Endodermal cell (in vitro differentiated cells): ENCODE measurements around the gene GGTA1. TPM values are rescaled to one million over a fixed set of nuclear protein-coding genes. Genes with fewer than 3 reads are reported as not detected.

Experiments
- DNase-seq: peaks from one replicate; pipeline ENCODE4 v3.0.0-alpha.2; 2017
- H3K27ac ChIP-seq: 2 replicates; pipeline ENCODE4 v1.5.1; 2013; ENCODE audit warnings: mild to moderate bottlenecking, low read depth, low read length, moderate library complexity
- H3K27me3 ChIP-seq: 2 replicates; pipeline ENCODE4 v1.6.1; 2013; ENCODE audit warnings: mild to moderate bottlenecking, low read length, moderate library complexity; ENCODE audit not compliant: insufficient read depth, control insufficient read depth, poor library complexity, severe bottlenecking
- H3K36me3 ChIP-seq: 2 replicates; pipeline ENCODE4 v1.7.0; 2013; ENCODE audit warnings: mild to moderate bottlenecking, low read length, moderate library complexity; ENCODE audit not compliant: control insufficient read depth, insufficient read depth
- H3K4me1 ChIP-seq: one replicate; pipeline ENCODE4 v1.7.0; 2013; ENCODE audit warnings: low read length; ENCODE audit not compliant: control insufficient read depth, insufficient read depth
- H3K4me3 ChIP-seq: 2 replicates; pipeline ENCODE4 v1.5.1; 2013; ENCODE audit warnings: mild to moderate bottlenecking, low read length, moderate library complexity
- H3K9ac ChIP-seq: 2 replicates; pipeline ENCODE4 v1.6.1; 2013; ENCODE audit warnings: mild to moderate bottlenecking, low read length, moderate library complexity; ENCODE audit not compliant: poor library complexity, severe bottlenecking; ENCODE audit errors: extremely low read depth
- H3K9me3 ChIP-seq: 2 replicates; pipeline ENCODE4 v1.6.1; 2013; ENCODE audit warnings: mild to moderate bottlenecking, low read length, moderate library complexity; ENCODE audit not compliant: control insufficient read depth
- H3K27ac Mint-ChIP-seq: 2 replicates; pipeline ENCODE4 v1.8.0; 2020; ENCODE audit warnings: mixed read lengths
- H3K27me3 Mint-ChIP-seq: 2 replicates; pipeline ENCODE4 v1.8.0; 2021; ENCODE audit warnings: mild to moderate bottlenecking, mixed read lengths; ENCODE audit not compliant: insufficient read depth
- H3K36me3 Mint-ChIP-seq: 2 replicates; pipeline ENCODE4 v1.8.0; 2020; ENCODE audit warnings: low read depth, mixed read lengths
- H3K4me1 Mint-ChIP-seq: 2 replicates; pipeline ENCODE4 v1.8.0; 2020; ENCODE audit warnings: mixed read lengths
- H3K4me3 Mint-ChIP-seq: 2 replicates; pipeline ENCODE4 v1.8.0; 2020; ENCODE audit warnings: mild to moderate bottlenecking, moderate library complexity, mixed read lengths
- H3K9me3 Mint-ChIP-seq: 2 replicates; pipeline ENCODE4 v1.8.0; 2020; ENCODE audit warnings: mild to moderate bottlenecking, mixed read lengths
- WGBS, 2 experiments: methylation state at CpG; one replicate each; pipeline versions ENCODE4 v1.1.5 to v1.1.7; 2013; ENCODE audit warnings: missing lambda C conversion rate in 2 of 2, mixed read lengths in 1 of 2; ENCODE audit not compliant: insufficient coverage in 1 of 2, insufficient read length in 1 of 2; 5-methylcytosine and 5-hydroxymethylcytosine counted together
- total RNA-seq, 2 donors: library from RNA; stranded (reverse); fragmentation: NEBNext Ultra II Directional in 1 of 2; extraction: Animal tissue kit (Norgen Biotek cat#: 25700) in 1 of 2; gene quantifications; 2 replicates in 1 of 2; 3 replicates in 1 of 2; pipeline ENCODE4 v1.2.1, GENCODE V29; 2021
- TF ChIP-seq, protein P1 (sequence below): fragments of 200-600 bp; sonication (generic); conservative IDR thresholded peaks from 2 replicates; pipeline ENCODE4 v1.5.0; 2021; ENCODE audit warnings: antibody characterized with exemption, mild to moderate bottlenecking

Gene GGTA1
- total RNA-seq, 2 donors from 2014 or later, result not detected

DNA sequence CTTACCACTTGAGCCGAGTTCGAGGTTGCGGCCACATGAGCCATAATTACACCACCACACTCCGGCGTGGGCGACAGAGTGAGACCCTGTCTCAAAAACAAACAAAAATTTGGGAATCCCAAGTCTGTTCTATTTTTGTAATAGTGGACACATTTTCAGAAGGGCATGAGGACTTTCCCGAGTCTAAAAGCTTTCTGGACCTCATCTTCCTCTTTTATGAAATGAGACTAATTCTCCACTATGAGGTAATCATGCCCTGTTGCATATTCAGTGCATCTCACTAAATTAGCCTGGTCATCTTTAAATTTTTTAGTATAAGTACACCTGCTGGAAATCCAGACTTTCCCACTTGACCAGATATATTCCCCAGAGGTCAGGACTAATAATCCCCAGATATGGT is 55.7 kb downstream of the GGTA1 start:
- peaks cover 6% of the 10 kb centered on the region for H3K27me3 ChIP-seq
- Mint-ChIP-seq H3K36me3 (no peaks in the 10 kb centered on the region), H3K9me3 (no peaks in the 10 kb centered on the region), H3K27me3 (peaks cover 29% of the 10 kb centered on the region), H3K4me1 (no peaks in the 10 kb centered on the region), H3K4me3 (no peak overlapping the region), H3K27ac (no peak overlapping the region)
- H3K27ac ChIP-seq, result no peak overlapping the region
- H3K4me1 ChIP-seq, result no peaks in the 10 kb centered on the region
- H3K9me3 ChIP-seq, result no peaks in the 10 kb centered on the region
- H3K4me3 ChIP-seq, result no peak overlapping the region
- no peaks in the 10 kb centered on the region for H3K36me3 ChIP-seq
- DNase-seq, result no peak
- H3K9ac ChIP-seq, result no peak overlapping the region
- TF ChIP-seq, protein P1, sequence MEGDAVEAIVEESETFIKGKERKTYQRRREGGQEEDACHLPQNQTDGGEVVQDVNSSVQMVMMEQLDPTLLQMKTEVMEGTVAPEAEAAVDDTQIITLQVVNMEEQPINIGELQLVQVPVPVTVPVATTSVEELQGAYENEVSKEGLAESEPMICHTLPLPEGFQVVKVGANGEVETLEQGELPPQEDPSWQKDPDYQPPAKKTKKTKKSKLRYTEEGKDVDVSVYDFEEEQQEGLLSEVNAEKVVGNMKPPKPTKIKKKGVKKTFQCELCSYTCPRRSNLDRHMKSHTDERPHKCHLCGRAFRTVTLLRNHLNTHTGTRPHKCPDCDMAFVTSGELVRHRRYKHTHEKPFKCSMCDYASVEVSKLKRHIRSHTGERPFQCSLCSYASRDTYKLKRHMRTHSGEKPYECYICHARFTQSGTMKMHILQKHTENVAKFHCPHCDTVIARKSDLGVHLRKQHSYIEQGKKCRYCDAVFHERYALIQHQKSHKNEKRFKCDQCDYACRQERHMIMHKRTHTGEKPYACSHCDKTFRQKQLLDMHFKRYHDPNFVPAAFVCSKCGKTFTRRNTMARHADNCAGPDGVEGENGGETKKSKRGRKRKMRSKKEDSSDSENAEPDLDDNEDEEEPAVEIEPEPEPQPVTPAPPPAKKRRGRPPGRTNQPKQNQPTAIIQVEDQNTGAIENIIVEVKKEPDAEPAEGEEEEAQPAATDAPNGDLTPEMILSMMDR, result no peak
- 95 to 100% methylated on average over 6 to 7 of the region's 7 CpGs for WGBS, 2 experiments

DNA sequence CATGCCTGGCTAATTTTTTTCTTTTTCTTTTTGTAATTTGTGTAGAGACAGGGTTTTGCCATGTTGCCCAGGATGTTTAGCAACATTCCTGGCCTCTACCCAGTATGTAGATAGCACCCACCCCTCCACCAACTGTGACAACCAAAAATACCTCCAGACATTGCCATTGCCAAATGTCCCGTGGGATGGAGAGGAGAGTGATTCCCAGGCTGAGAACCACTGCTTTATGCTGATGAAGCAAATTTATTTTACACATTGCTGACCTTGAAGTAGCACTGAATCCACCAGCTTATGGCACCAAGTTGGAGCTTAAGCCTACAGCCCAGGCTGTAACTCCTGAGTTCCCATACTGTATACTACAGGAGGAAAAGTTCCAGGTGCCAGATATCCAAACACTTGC is 58.5 kb downstream of the GGTA1 start:
- H3K27me3 ChIP-seq, result peaks cover 6% of the 10 kb centered on the region
- no peak overlapping the region for H3K27ac Mint-ChIP-seq

DNA sequence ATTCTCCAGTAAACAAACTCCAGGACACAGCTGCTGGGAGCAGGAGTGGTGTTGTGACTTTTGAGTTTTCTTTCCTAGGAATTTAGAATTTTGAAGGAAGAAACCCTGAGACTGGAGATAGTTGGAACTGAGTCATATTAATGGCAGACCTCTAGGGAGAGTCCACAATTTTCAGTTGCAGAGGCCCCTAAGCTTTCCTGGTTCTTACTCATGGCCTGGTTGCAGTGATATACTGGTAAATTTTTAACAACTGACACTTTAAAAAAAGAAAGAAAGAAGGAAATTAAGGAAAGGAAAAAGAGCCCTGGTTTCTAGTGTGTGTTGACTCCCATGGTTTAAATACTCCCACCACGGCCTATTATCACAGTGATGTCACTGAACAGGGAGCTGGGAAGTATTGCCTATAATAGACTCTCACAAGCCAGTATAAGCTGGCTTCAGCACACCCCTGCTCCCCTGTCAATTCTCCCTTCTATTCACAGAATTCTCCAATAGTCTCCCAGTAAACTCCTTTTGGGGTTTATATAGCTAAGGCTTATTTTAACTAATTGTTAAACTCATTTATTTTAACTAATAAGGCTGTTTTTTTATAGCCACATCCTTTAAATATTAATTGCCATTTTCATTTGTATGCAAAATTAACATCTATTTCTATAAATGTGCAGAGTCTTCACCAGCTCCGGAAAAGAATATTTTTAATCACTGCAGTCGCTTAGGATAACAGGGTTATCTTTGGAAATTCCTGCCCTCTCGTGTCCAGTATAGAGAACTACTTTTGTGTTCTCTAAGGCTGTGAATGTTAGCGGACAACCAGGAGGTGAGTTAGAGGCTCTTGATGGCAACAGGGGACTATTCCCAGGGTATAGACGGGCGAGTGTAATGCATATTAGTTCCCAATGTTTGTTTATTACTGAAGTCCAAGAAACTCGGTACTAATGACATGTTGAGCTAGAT is 59.7 kb downstream of the GGTA1 start:
- Histone ChIP-seq H3K4me3 (no peak overlapping the region), H3K27ac (no peak overlapping the region), H3K9me3 (no peaks in the 10 kb centered on the region), H3K9ac (no peak overlapping the region), H3K27me3 (peaks cover 6% of the 10 kb centered on the region), H3K4me1 (no peaks in the 10 kb centered on the region), H3K36me3 (no peaks in the 10 kb centered on the region)
- Mint-ChIP-seq H3K27ac (no peak overlapping the region), H3K9me3 (no peaks in the 10 kb centered on the region), H3K36me3 (no peaks in the 10 kb centered on the region), H3K4me1 (no peaks in the 10 kb centered on the region), H3K4me3 (no peak overlapping the region), H3K27me3 (peaks cover 25% of the 10 kb centered on the region)
- TF ChIP-seq, protein P1, result peak; percentile 52
- no peak for DNase-seq
- WGBS, 2 experiments, result 76 to 84% methylated on average over 7 to 8 of the region's 8 CpGs

More for the DNA sequence above, 58.5 kb downstream of the GGTA1 start:
- TF ChIP-seq, protein P1, result no peak
- H3K4me3 Mint-ChIP-seq, result no peak overlapping the region
- WGBS, 2 experiments, result 93 to 100% methylated on average over 1 of the region's 1 CpG
- H3K27ac ChIP-seq, result no peak overlapping the region
- DNase-seq, result no peak
- no peaks in the 10 kb centered on the region for H3K9me3 Mint-ChIP-seq
- H3K9ac ChIP-seq, result no peak overlapping the region
- H3K4me1 Mint-ChIP-seq, result no peaks in the 10 kb centered on the region
- no peaks in the 10 kb centered on the region for H3K36me3 Mint-ChIP-seq
- peaks cover 23% of the 10 kb centered on the region for H3K27me3 Mint-ChIP-seq
- H3K9me3 ChIP-seq, result no peaks in the 10 kb centered on the region
- no peaks in the 10 kb centered on the region for H3K36me3 ChIP-seq
- H3K4me1 ChIP-seq, result no peaks in the 10 kb centered on the region
- no peak overlapping the region for H3K4me3 ChIP-seq
